K562 (cell line): ENCODE measurements around the gene ZMYND8. TPM values are rescaled to one million over a fixed set of nuclear protein-coding genes. Genes with fewer than 3 reads are reported as not detected.

ENCODE experiments used
- ATAC-seq: fragments of 200-7000 bp; cut with Tn5 transposase; 3 replicates; pipeline ENCODE4 v1.9.1; 2020; ENCODE audit warnings: moderate library complexity
- BruUV-seq: library from RNA; stranded (reverse); fragments of 400-500 nt; replicated peaks from 2 replicates; lab custom pipeline; 2021; lab: Mats Ljungman, UMichigan
- CTCF ChIA-PET: fragments of 300-600 bp; formaldehyde crosslinking; extraction: SDS; loops from one replicate; lab custom pipeline; 2021; ENCODE audit warnings: low intra/inter-chr PET ratio; lab: Yijun Ruan, JAX
- POLR2A ChIA-PET: fragments of 300-600, 350-650 bp; sonication (Branson Sonifier 250); formaldehyde crosslinking; extraction: SDS; loops from one replicate; lab custom pipeline; 2021; ENCODE audit warnings: antibody characterized with exemption, inconsistent platforms; lab: Yijun Ruan, JAX
- DNase-seq, 4 experiments: peaks; one replicate each; pipeline versions ENCODE4 v3.0.0 to v3.0.0-alpha.2; 2011 to 2018; ENCODE audit warnings: low spot score in 3 of 4, mixed read lengths in 3 of 4; ENCODE audit errors: extremely low read depth in 1 of 4
- FAIRE-seq: peaks from 2 replicates; lab custom pipeline; 2011; peaks lifted over from hg19 to GRCh38; lab: Jason Lieb, UNC
- H2AFZ ChIP-seq: 2 replicates; pipeline ENCODE4 v1.6.0; 2011; ENCODE audit warnings: low read depth, low read length, control low read depth, inconsistent platforms
- H3K27ac ChIP-seq: fragments of 200-600 bp; 3 replicates; pipeline ENCODE4 v1.8.0; 2011; ENCODE audit warnings: low read depth, mild to moderate bottlenecking, control low read depth, inconsistent platforms, low read length, moderate library complexity, mixed read lengths; ENCODE audit errors: extremely low read depth
- H3K27me3 ChIP-seq, 2 experiments: fragments of 300-600 bp in 1 of 2; 2 replicates in 1 of 2; 3 replicates in 1 of 2; pipeline versions ENCODE4 v1.6.0 to v1.8.0; 2011; ENCODE audit warnings: inconsistent platforms in 2 of 2, low read length in 2 of 2, mild to moderate bottlenecking in 1 of 2, mixed read lengths in 1 of 2, moderate library complexity in 1 of 2; ENCODE audit not compliant: control insufficient read depth in 2 of 2, insufficient read depth in 2 of 2
- H3K36me3 ChIP-seq: fragments of 300-600 bp; 3 replicates; pipeline ENCODE4 v1.8.0; 2011; ENCODE audit warnings: mild to moderate bottlenecking, low read length, inconsistent platforms; ENCODE audit not compliant: control insufficient read depth, insufficient read depth
- H3K4me1 ChIP-seq, 2 experiments: fragments of 200-600 bp in 1 of 2; replicated peaks in 1 of 2; 2 replicates in 1 of 2; 3 replicates in 1 of 2; pipeline versions ENCODE4 v1.5.1 to v1.8.0; 2011; ENCODE audit warnings: inconsistent platforms in 2 of 2, low read length in 2 of 2, mild to moderate bottlenecking in 1 of 2, mixed read lengths in 1 of 2, moderate library complexity in 1 of 2; ENCODE audit not compliant: control insufficient read depth in 2 of 2, insufficient read depth in 2 of 2
- H3K4me2 ChIP-seq: 2 replicates; pipeline ENCODE4 v1.6.1; 2011; ENCODE audit warnings: low read length, control low read depth, inconsistent platforms, mixed read lengths; ENCODE audit not compliant: insufficient read depth
- H3K4me3 ChIP-seq: fragments of 200-600 bp; sonication (generic), shearing (Covaris generic); 2 replicates; pipeline ENCODE4 v1.5.1; 2016; ENCODE audit warnings: control low read depth, inconsistent platforms
- H3K79me2 ChIP-seq: fragments of 200-600 bp; 3 replicates; pipeline ENCODE4 v1.8.0; 2011; ENCODE audit warnings: low read length, inconsistent platforms; ENCODE audit not compliant: control insufficient read depth, insufficient read depth
- H3K9ac ChIP-seq, 2 experiments: 2 replicates each; pipeline versions ENCODE4 v1.6.0 to v1.6.1; 2011; ENCODE audit warnings: low read depth in 2 of 2, low read length in 2 of 2, control low read depth in 1 of 2, inconsistent platforms in 1 of 2, mild to moderate bottlenecking in 1 of 2, mixed read lengths in 1 of 2; ENCODE audit not compliant: insufficient read depth in 1 of 2
- H3K9me1 ChIP-seq: one replicate; pipeline ENCODE4 v1.6.0; 2011; ENCODE audit warnings: inconsistent platforms, mild to moderate bottlenecking, low read length, moderate library complexity; ENCODE audit not compliant: control insufficient read depth, insufficient read depth
- H3K9me3 ChIP-seq: replicated peaks from 2 replicates; pipeline ENCODE4 v1.5.1; 2011; ENCODE audit warnings: low read depth, low read length, inconsistent platforms; ENCODE audit not compliant: control insufficient read depth, insufficient read depth
- H4K20me1 ChIP-seq: replicated peaks from 2 replicates; pipeline ENCODE4 v1.6.1; 2011; ENCODE audit warnings: low read length, inconsistent platforms, mixed read lengths; ENCODE audit not compliant: control insufficient read depth, insufficient read depth
- ATF7 ChIP-seq: fragments of 450-650 bp; IDR thresholded peaks from 2 replicates; pipeline ENCODE4 v1.7.1; 2014; ENCODE audit warnings: mild to moderate bottlenecking, moderate library complexity
- BHLHE40 ChIP-seq: IDR thresholded peaks from 2 replicates; pipeline ENCODE4 v1.6.1; 2011; ENCODE audit warnings: low read length, improper control_type of control experiment
- CCAR2 ChIP-seq: fragments of 200-400 bp; formaldehyde crosslinking; IDR thresholded peaks from 2 replicates; pipeline ENCODE4 v1.6.1; 2017; ENCODE audit warnings: mild to moderate bottlenecking, low read depth, low read length
- DACH1 ChIP-seq: fragments of 450-650 bp; IDR thresholded peaks from 2 replicates; pipeline ENCODE4 v1.6.1; 2018; ENCODE audit not compliant: partially characterized antibody
- ELF4 ChIP-seq: fragments of 450-650 bp; formaldehyde crosslinking; IDR thresholded peaks from 2 replicates; pipeline ENCODE4 v1.4.0; 2022; ENCODE audit warnings: missing genetic modification characterization
- FOXA3 ChIP-seq, 2 experiments: fragments of 450-650 bp in 1 of 2; sonication (generic) in 1 of 2; formaldehyde crosslinking; IDR thresholded peaks in 1 of 2; conservative IDR thresholded peaks in 1 of 2; 2 replicates each; pipeline versions ENCODE4 v1.4.0 to v1.8.0; 2020 to 2022; ENCODE audit warnings: mild to moderate bottlenecking in 2 of 2, missing genetic modification reagents in 1 of 2
- HMGXB4 ChIP-seq: sonication (generic); formaldehyde crosslinking; IDR thresholded peaks from 2 replicates; pipeline ENCODE4 v1.8.1; 2023; ENCODE audit warnings: mild to moderate bottlenecking, missing genetic modification reagents
- POLR2A ChIP-seq: fragments of 450-650 bp; conservative IDR thresholded peaks from 2 replicates; pipeline ENCODE4 v1.6.1; 2016
- SOX6 ChIP-seq: fragments of 450-650 bp; IDR thresholded peaks from 2 replicates; pipeline ENCODE4 v1.6.1; 2014; ENCODE audit warnings: mild to moderate bottlenecking
- TAF9B ChIP-seq: fragments of 450-650 bp; IDR thresholded peaks from 2 replicates; pipeline ENCODE4 v1.6.1; 2018; ENCODE audit warnings: mild to moderate bottlenecking; ENCODE audit not compliant: partially characterized antibody
- TFAM ChIP-seq: fragments of 250-450 bp; sonication (Bioruptor Pico); conservative IDR thresholded peaks from 2 replicates; pipeline ENCODE4 v1.5.0; 2021; ENCODE audit warnings: mild to moderate bottlenecking, moderate library complexity
- ZBTB11 ChIP-seq, 3 experiments: fragments of 200-800 bp in 1 of 3; fragments of 250-450 bp in 1 of 3; fragments of 450-650 bp in 1 of 3; sonication (Bioruptor Pico) in 1 of 3; sonication (Bioruptor generic) in 1 of 3; formaldehyde crosslinking in 1 of 3; IDR thresholded peaks; 2 replicates each; pipeline versions ENCODE4 v1.6.1 to v1.8.0; 2016 to 2022; ENCODE audit warnings: mild to moderate bottlenecking in 2 of 3, missing genetic modification characterization in 2 of 3, missing compliant biosample characterization in 1 of 3, moderate library complexity in 1 of 3
- ZBTB12 ChIP-seq: fragments of 250-450 bp; sonication (Bioruptor Pico); IDR thresholded peaks from 2 replicates; pipeline ENCODE4 v1.4.0; 2020
- ZFX ChIP-seq: sonication (generic); formaldehyde crosslinking; IDR thresholded peaks from 2 replicates; pipeline ENCODE4 v1.8.0; 2022; ENCODE audit warnings: mild to moderate bottlenecking, missing genetic modification reagents, moderate library complexity
- ZNF146 ChIP-seq: IDR thresholded peaks from one replicate; pipeline ENCODE4 v1.6.1; 2018; ENCODE audit warnings: missing compliant biosample characterization; ENCODE audit not compliant: unreplicated experiment
- ZNF589 ChIP-seq: fragments of 200-800 bp; sonication (Bioruptor generic); IDR thresholded peaks from 2 replicates; pipeline ENCODE4 v1.6.1; 2016; ENCODE audit warnings: low read depth, missing genetic modification characterization, missing compliant biosample characterization
- WGBS: fragments of 100-300 bp; shearing (Covaris generic); methylation state at CpG from one replicate; pipeline ENCODE4 v1.1.6; 2016; ENCODE audit warnings: low coverage, mixed read lengths; ENCODE audit not compliant: insufficient coverage; ENCODE audit errors: missing lambda C conversion rate; 5-methylcytosine and 5-hydroxymethylcytosine counted together
- in situ Hi-C: fragments of 300-500 bp; cut with MboI; formaldehyde crosslinking; loops from 4 replicates; pipeline ENCODE4 v1.15.0; 2018; ENCODE audit warnings: inconsistent platforms, mixed read lengths
- intact Hi-C: fragments of 100-400 bp; cut with micrococcal nuclease; formaldehyde crosslinking; loops from 2 replicates; pipeline ENCODE4 v1.14.2; 2022
- polyA plus RNA-seq, 8 experiments: library from polyadenylated mRNA; depleted of rRNA in 4 of 8; stranded (reverse) in 5 of 8; unstranded in 3 of 8; fragments of >200 nt; fragmentation: Nextera tagmentation in 2 of 8; fragmentation: Illumina TruSeq in 1 of 8; extraction: Ambion mirVana in 2 of 8; extraction: Trizol in 1 of 8; gene quantifications; 2 replicates each; pipeline versions ENCODE4 v1.2.1 to v1.2.3, GENCODE V29; 2011 to 2014; ENCODE audit warnings: inconsistent platforms in 1 of 8, missing spikeins in 1 of 8
- total RNA-seq, 7 experiments: library from RNA; depleted of rRNA in 6 of 7; stranded (reverse); fragments of >200 nt in 6 of 7; fragmentation: Illumina TruSeq in 2 of 7; extraction: Trizol in 2 of 7; gene quantifications; 2 replicates each; pipeline versions ENCODE4 v1.2.1 to v1.2.3, GENCODE V29; 2011 to 2021; ENCODE audit warnings: low replicate concordance in 1 of 7

The ZMYND8 gene
- total and polyA plus RNA-seq, 9 of the 15 experiments (the other 6 are each of a cell fraction or from before 2014, with no cell fraction given): 31.8 to 148 (median 71.9) TPM

GRCh38 chr20:47382746-47383415, 26.4 kb upstream of the ZMYND8 start:
- Histone ChIP-seq H3K9ac (peak overlapping the region; percentile 28 to 54; a peak in 3 of 4 replicates), H3K9me1 (no peaks in the 10 kb centered on the region), H3K4me3 (no peak overlapping the region), H2AFZ (peak overlapping the region; percentile 32), H3K36me3 (no peaks in the 10 kb centered on the region), H4K20me1 (no peaks in the 10 kb centered on the region), H3K27ac (peak overlapping the region; percentile 45; the same call in 1 of the 3 replicates), H3K4me2 (no peak overlapping the region), H3K4me1 (peaks cover 20 to 36% of the 10 kb centered on the region in 2 experiments), H3K9me3 (no peaks in the 10 kb centered on the region), H3K79me2 (peaks cover 19% of the 10 kb centered on the region), H3K27me3 (no peaks in the 10 kb centered on the region)
- DNase-seq (peak in 1 of 4 experiments; percentile 47), ATAC-seq (no peak), FAIRE-seq (peak; percentile 56)
- ChIA-PET CTCF (interaction anchor here (1.2 to 3.0 kb wide), 5 partner anchors 86 to 238 kb away, joined by 6 to 73 read pairs (median 24); no protein-coding TSS in a partner anchor), POLR2A (interaction anchor here (0.7 to 2.3 kb wide), 8 partner anchors 22 to 146 kb away, joined by 3 to 7 read pairs (median 4); partner anchors contain the start of gene ZMYND8)
- intact Hi-C loops (loop anchor here (5.0 kb wide), 2 partner anchors 66 to 631 kb away; no protein-coding TSS in a partner anchor), in situ Hi-C loops (loop anchor here (5.0 to 25.0 kb wide), 2 partner anchors 76 to 621 kb away; no protein-coding TSS in a partner anchor)
- WGBS: 62% methylated on average over 5 of the region's 5 CpGs
- no TSS peak for BruUV-seq
- TF ChIP-seq FOXA3 (CRISPR knock-in tag; conservative IDR thresholded peaks at IDR 0.05 in 1 of 2, IDR thresholded peaks at IDR 0.05 in 1 of 2): no peak
- no peak for TF ChIP-seq ELF4 (CRISPR knock-in tag)
- no peak for TF ChIP-seq TFAM (CRISPR knock-in tag)
- no peak for TF ChIP-seq ATF7
- no peak for TF ChIP-seq CCAR2
- 0 out of 2 replicates have a peak, but pooled peaks have one; percentile 39 for TF ChIP-seq ZFX (CRISPR knock-in tag)
- TF ChIP-seq ZNF146 (CRISPR knock-in tag): no peak
- TF ChIP-seq HMGXB4: no peak
- no peak for TF ChIP-seq TAF9B
- peak in 1 of 3 experiments; percentile 92; a peak in 2 of 6 replicates for TF ChIP-seq ZBTB11 (CRISPR knock-in tag; IDR thresholded peaks at IDR 0.05)
- no peak for TF ChIP-seq BHLHE40
- TF ChIP-seq ZBTB12 (CRISPR knock-in tag): no peak
- no peak for TF ChIP-seq ZNF589
- TF ChIP-seq SOX6: no peak
- TF ChIP-seq POLR2A: no peak
- no peak for TF ChIP-seq DACH1
